Gastroesophageal sphincter (tissue), 3 donors: ENCODE measurements around the gene AGA.

Experiments used
- CTCF ChIP-seq, 4 experiments: fragments of 200-600 bp in 2 of 4; fragments of 450-650 bp in 2 of 4; sonication (generic) in 1 of 4; IDR thresholded peaks; one replicate each; pipeline ENCODE4 v1.5.1; 2017 to 2019; ENCODE audit warnings: antibody characterized with exemption in 4 of 4, mild to moderate bottlenecking in 2 of 4, moderate library complexity in 2 of 4
- POLR2A ChIP-seq, 2 donors: fragments of 450-650 bp; IDR thresholded peaks; one replicate each; pipeline ENCODE4 v1.6.1; 2017; ENCODE audit warnings: antibody characterized with exemption in 2 of 2, mild to moderate bottlenecking in 2 of 2, moderate library complexity in 1 of 2

- TF ChIP-seq CTCF (IDR thresholded peaks at IDR 0.05) = no peak
- no peak for TF ChIP-seq POLR2A (IDR thresholded peaks at IDR 0.05)
Measured at GRCh38 chr4:177410566-177410965, 31.7 kb downstream of the AGA start.
